ENCODE data around the gene GPR39.
"Not testable (repeated sequence)": the region's sequence is repeated elsewhere in the genome, so short reads cannot be mapped to it uniquely, and the experiment has no call there.

Gene GPR39

DNA sequence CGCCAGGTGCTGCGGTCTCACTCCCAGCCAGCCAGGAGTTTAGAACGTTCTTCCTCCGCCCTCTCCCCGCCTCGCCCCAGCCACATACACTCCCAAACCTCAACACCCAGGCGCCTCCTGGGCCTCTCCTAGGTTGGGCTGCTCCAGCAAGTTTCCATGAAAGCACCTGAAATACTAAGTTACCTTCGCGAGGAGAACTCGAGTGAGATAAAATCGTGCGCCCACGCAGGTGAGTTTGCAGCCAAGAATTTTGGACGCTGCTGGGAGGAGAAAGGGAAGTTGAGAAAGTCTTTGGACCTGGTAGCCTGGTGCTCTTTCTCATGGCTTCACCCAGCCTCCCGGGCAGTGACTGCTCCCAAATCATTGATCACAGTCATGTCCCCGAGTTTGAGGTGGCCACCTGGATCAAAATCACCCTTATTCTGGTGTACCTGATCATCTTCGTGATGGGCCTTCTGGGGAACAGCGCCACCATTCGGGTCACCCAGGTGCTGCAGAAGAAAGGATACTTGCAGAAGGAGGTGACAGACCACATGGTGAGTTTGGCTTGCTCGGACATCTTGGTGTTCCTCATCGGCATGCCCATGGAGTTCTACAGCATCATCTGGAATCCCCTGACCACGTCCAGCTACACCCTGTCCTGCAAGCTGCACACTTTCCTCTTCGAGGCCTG is at the start of gene GPR39:
Gene GPR39, plus strand, starts transcription at position 83 of the 673 bp plus-strand sequence.
- DNase-seq, result no peak

GRCh38 chr2:132368191-132368590 is 48.4 kb upstream of the GPR39 start:
- no peak for DNase-seq

GRCh38 chr2:132372276-132372675 is 44.3 kb upstream of the GPR39 start:
- no peak for DNase-seq

GRCh38 chr2:132373391-132374135 is 43.0 kb upstream of the GPR39 start:
- DNase-seq, result no peak

DNA sequence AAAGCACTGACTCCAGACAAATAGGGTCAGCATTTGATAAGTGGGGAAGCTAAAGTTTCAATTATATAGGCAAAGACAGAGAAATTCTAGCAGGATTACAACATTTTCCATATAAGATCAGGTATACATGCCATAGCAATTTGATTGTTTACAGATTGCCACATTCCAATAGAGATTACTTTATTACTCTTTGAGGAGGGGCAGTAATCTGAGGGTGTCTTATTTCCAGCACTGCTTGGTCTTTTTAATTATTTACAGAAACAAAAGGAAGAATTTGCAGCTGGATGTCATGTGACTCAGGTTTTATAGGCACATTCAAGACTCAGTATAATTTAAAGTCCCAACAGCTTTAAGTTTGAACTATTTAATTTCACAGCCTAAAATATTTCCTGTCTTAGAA is 42.5 kb upstream of the GPR39 start:
- no peak for DNase-seq

- DNase-seq, result no peak
Measured at GRCh38 chr2:132374551-132374950, 42.1 kb upstream of the GPR39 start.

GRCh38 chr2:132374961-132375360 is 41.6 kb upstream of the GPR39 start:
- no peak for DNase-seq

- no peak for DNase-seq
Measured at GRCh38 chr2:132381376-132381775, 35.2 kb upstream of the GPR39 start.

GRCh38 chr2:132383956-132384355 is 32.6 kb upstream of the GPR39 start:
- no peak for DNase-seq

DNA sequence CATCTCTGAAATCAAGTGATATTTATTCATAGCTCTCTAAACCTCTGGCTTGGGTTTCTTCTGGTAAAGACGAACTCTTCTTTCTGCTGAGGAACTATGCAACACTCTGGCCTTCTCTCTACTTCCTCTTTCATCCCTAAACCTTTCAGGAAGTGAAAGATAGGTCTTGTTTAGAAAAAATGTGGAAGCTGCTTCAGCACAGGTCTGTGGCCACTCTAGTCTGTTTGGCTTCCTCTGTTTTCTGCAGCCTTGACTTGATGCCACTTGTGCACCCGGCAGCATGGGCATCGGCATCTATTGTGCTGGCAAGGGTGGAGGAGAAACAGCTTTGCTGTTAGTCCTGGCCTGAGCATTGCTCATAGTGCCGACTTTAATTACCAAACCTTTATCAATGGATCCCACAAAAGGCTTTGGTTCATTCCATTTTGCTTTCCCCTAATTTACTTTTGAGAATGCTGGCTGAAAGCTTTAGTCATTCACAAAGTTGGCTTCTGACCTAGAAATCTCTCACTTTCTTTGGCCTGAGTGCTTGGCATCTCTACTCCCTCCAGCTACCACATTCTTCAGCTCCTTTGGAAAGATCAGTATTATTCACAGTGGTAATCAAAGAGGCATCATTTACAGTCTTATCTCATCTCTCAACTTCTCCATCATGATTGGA is 32.0 kb upstream of the GPR39 start:
- DNase-seq, result no peak

- no peak for DNase-seq
Measured at GRCh38 chr2:132387126-132387525, 29.5 kb upstream of the GPR39 start.

- DNase-seq, result no peak
Measured at GRCh38 chr2:132390076-132390475, 26.5 kb upstream of the GPR39 start.

DNA sequence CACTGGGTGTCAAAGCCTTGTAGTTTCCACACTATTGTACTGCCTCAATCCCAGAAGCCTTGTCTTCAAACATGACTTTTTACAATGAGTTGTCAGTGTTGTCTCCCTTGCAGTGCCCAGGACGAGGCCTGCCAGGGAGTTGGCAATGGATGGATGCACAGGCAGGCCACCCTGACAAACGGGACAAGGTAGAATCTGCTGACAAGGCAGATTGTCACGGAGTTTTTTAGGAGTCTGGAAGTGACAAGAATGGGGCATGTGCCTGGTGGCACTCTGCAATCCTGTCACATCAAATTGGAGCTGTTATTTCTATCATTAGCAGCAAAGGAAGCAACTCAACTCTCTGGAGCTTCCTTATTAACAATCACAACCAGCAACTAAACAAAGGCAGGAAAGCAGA is 25.2 kb upstream of the GPR39 start:
- DNase-seq, result no peak

GRCh38 chr2:132392221-132392620 is 24.4 kb upstream of the GPR39 start:
- no peak for DNase-seq

DNA sequence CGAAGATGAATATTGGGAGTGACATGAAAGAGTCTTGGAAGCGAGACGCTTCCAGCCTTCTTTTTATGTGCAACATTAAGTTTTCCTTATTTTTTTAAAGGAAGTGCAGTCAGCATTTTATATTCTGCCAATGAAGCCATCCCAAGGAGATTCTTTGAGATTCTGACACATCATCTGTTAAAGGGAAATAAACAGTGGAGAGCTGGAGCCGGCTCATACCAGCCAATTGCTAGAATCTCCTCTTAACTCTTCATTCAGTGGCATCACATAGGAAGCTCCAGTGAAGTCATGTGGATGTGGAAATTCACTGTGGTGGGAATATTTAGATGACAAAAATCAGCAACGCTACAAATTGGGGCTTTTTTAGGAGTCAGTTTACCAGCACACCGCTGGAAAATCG is 23.7 kb upstream of the GPR39 start:
- no peak for DNase-seq

GRCh38 chr2:132397042-132397441 is 19.6 kb upstream of the GPR39 start:
- not testable (repeated sequence) for DNase-seq

- DNase-seq, result no peak
Measured at GRCh38 chr2:132400169-132400900, 16.3 kb upstream of the GPR39 start.

GRCh38 chr2:132400901-132401240 is 15.7 kb upstream of the GPR39 start:
- no peak for DNase-seq

GRCh38 chr2:132401326-132401725 is 15.3 kb upstream of the GPR39 start:
- no peak for DNase-seq

GRCh38 chr2:132403146-132403545 is 13.5 kb upstream of the GPR39 start:
- DNase-seq, result peak in 1 of 2 experiments; percentile 1

DNA sequence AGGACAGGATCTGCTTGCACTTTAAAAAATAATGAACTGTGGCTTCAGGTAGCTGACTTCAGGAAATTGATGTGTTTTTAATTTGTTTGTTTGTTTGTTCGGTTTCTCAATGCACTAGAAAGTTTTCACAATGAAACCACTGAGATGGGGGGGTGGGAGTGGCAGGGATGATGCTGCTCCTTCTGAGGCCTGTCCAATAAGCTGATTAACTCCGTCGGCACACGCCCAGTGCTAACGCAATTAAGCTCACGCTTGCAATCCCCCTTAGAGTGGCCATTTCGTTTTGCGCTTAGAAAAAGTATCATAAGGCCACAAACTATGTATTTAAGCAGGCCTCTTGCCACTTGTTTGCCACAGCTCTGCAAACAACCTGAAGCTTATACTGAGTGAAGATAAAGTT is 12.5 kb upstream of the GPR39 start:
- DNase-seq, result no peak

DNA sequence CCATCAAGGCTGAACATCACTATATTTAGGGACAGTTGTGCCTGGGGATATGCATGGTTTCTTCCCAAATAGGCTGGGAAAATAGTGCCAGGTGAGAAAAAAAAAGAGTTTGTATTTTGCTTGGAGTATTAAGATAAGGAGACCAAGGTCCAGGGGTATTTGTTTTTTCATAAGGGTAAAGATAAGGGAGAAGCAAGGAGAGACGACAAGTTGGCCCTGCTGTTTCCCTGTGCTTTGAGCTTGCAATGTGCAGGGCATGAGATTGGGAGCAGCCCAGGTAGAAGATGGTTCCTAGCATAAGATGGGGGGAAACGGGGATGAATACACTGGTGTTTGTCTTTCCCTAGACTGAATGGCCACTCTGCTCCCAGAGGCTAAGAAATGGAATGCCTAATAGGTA is 8.8 kb upstream of the GPR39 start:
- no peak for DNase-seq

GRCh38 chr2:132412021-132412420 is 4.6 kb upstream of the GPR39 start:
- DNase-seq, result no peak

GRCh38 chr2:132414081-132414480 is 2.5 kb upstream of the GPR39 start:
- no peak for DNase-seq
